Neural cell (in vitro differentiated cells): ENCODE measurements around the gene SUCLG2.

ENCODE experiments used
- EP300 ChIP-seq: fragments of 450-650 bp; conservative IDR thresholded peaks from 2 replicates; pipeline ENCODE4 v1.6.1; 2014; ENCODE audit warnings: antibody characterized with exemption, mild to moderate bottlenecking, moderate library complexity; ENCODE audit not compliant: poor library complexity, severe bottlenecking
- EZH2 ChIP-seq: fragments of 200-600, 300-800 bp; shearing (Covaris generic), sonication (generic); IDR thresholded peaks from 2 replicates; pipeline ENCODE4 v1.6.1; 2014; ENCODE audit warnings: antibody characterized with exemption, low read length, borderline replicate concordance, mild to moderate bottlenecking; ENCODE audit not compliant: insufficient read depth, poor library complexity, severe bottlenecking
- MXI1 ChIP-seq: fragments of 450-650 bp; conservative IDR thresholded peaks from 2 replicates; pipeline ENCODE4 v1.6.1; 2014; ENCODE audit warnings: antibody characterized with exemption, mild to moderate bottlenecking; ENCODE audit not compliant: poor library complexity, severe bottlenecking
- POLR2AphosphoS5 ChIP-seq: IDR thresholded peaks from 2 replicates; pipeline ENCODE4 v1.6.1; 2012
- SMC3 ChIP-seq: fragments of 450-650 bp; conservative IDR thresholded peaks from 2 replicates; pipeline ENCODE4 v1.6.1; 2014; ENCODE audit warnings: antibody characterized with exemption, mild to moderate bottlenecking, moderate library complexity; ENCODE audit not compliant: poor library complexity
- TAF1 ChIP-seq: IDR thresholded peaks from 2 replicates; pipeline ENCODE4 v1.6.1; 2012; ENCODE audit warnings: low read depth
- TF ChIP-seq, protein P1 (sequence below): fragments of 450-650 bp; IDR thresholded peaks from 2 replicates; pipeline ENCODE4 v1.5.1; 2014; ENCODE audit warnings: antibody characterized with exemption, mild to moderate bottlenecking, moderate library complexity; ENCODE audit not compliant: poor library complexity, severe bottlenecking
- TF ChIP-seq, protein P2 (sequence below): IDR thresholded peaks from 2 replicates; pipeline ENCODE4 v1.6.1; 2012; ENCODE audit warnings: borderline replicate concordance

DNA sequence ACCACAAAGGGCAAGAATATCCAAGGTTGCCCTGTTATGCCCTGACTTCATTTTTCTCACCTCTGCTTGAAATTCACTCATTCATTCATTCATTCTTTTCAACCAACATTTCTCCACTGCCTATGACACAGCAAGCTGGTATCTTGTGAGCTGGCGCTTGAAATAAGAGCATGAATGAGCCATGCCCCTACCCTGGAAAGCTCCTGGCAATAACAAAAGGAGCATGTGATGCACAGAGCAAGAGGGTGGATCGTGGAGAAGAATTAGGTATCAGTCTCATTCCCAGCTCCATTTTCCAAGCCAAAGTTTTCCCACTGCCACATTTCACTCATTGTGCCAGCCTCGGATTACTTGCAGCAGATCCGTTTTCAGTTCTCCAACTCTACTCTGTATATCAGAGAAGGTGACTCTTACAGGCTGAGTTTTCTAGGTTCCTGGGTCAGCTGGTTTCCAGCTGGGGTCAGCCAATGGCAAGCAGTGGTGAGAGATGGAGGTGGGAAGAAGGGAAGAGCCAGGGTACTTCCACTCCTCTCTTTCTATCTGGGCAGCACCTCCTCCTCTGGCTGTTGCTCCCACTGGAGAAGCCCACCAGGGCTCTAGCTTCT, 144.8 kb downstream of the SUCLG2 start:
- TF ChIP-seq POLR2AphosphoS5, result no peak
- TF ChIP-seq, protein P1, sequence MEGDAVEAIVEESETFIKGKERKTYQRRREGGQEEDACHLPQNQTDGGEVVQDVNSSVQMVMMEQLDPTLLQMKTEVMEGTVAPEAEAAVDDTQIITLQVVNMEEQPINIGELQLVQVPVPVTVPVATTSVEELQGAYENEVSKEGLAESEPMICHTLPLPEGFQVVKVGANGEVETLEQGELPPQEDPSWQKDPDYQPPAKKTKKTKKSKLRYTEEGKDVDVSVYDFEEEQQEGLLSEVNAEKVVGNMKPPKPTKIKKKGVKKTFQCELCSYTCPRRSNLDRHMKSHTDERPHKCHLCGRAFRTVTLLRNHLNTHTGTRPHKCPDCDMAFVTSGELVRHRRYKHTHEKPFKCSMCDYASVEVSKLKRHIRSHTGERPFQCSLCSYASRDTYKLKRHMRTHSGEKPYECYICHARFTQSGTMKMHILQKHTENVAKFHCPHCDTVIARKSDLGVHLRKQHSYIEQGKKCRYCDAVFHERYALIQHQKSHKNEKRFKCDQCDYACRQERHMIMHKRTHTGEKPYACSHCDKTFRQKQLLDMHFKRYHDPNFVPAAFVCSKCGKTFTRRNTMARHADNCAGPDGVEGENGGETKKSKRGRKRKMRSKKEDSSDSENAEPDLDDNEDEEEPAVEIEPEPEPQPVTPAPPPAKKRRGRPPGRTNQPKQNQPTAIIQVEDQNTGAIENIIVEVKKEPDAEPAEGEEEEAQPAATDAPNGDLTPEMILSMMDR, result no peak
- no peak for TF ChIP-seq TAF1
- TF ChIP-seq MXI1, result no peak
- TF ChIP-seq, protein P2, sequence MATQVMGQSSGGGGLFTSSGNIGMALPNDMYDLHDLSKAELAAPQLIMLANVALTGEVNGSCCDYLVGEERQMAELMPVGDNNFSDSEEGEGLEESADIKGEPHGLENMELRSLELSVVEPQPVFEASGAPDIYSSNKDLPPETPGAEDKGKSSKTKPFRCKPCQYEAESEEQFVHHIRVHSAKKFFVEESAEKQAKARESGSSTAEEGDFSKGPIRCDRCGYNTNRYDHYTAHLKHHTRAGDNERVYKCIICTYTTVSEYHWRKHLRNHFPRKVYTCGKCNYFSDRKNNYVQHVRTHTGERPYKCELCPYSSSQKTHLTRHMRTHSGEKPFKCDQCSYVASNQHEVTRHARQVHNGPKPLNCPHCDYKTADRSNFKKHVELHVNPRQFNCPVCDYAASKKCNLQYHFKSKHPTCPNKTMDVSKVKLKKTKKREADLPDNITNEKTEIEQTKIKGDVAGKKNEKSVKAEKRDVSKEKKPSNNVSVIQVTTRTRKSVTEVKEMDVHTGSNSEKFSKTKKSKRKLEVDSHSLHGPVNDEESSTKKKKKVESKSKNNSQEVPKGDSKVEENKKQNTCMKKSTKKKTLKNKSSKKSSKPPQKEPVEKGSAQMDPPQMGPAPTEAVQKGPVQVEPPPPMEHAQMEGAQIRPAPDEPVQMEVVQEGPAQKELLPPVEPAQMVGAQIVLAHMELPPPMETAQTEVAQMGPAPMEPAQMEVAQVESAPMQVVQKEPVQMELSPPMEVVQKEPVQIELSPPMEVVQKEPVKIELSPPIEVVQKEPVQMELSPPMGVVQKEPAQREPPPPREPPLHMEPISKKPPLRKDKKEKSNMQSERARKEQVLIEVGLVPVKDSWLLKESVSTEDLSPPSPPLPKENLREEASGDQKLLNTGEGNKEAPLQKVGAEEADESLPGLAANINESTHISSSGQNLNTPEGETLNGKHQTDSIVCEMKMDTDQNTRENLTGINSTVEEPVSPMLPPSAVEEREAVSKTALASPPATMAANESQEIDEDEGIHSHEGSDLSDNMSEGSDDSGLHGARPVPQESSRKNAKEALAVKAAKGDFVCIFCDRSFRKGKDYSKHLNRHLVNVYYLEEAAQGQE, result no peak
- TF ChIP-seq SMC3, result no peak
- no peak for TF ChIP-seq EP300
- no peak for TF ChIP-seq EZH2
